Measurements from ENCODE around the gene UBE3B.
A peak's percentile ranks its signal among the peaks of the same experiment; 100 is the strongest.
"Not testable (repeated sequence)": the region's sequence is repeated elsewhere in the genome, so short reads cannot be mapped to it uniquely, and the experiment has no call there.

Gene UBE3B

GRCh38 chr12:109433618-109434017 lies 43.8 kb upstream of the UBE3B start:
- TF ChIP-seq CTCF (IDR thresholded peaks at IDR 0.05; ENCODE audit: borderline replicate concordance, insufficient read depth, low read depth, low read length): peak; percentile 51; the same call in 1 of the 2 replicates
- H3K4me3 ChIP-seq (ENCODE audit: low read depth, low read length): no peak overlapping the region

- no peak for TF ChIP-seq CTCF (IDR thresholded peaks at IDR 0.05; ENCODE audit: borderline replicate concordance, insufficient read depth, low read depth, low read length)
These were observed 42.9 kb upstream of the UBE3B start for GRCh38 chr12:109434582-109434981.

GRCh38 chr12:109435428-109436187 lies 41.8 kb upstream of the UBE3B start:
- H3K4me3 ChIP-seq (ENCODE audit: low read depth, low read length): no peak overlapping the region
- TF ChIP-seq CTCF (IDR thresholded peaks at IDR 0.05; ENCODE audit: borderline replicate concordance, insufficient read depth, low read depth, low read length): no peak

More at GRCh38 chr12:109434582-109434981, 42.9 kb upstream of the UBE3B start:
- no peak overlapping the region for H3K4me3 ChIP-seq (ENCODE audit: low read depth, low read length)

GRCh38 chr12:109436188-109436560 lies 41.3 kb upstream of the UBE3B start:
- no peak overlapping the region for H3K4me3 ChIP-seq (ENCODE audit: low read depth, low read length)
- TF ChIP-seq CTCF (IDR thresholded peaks at IDR 0.05; ENCODE audit: borderline replicate concordance, insufficient read depth, low read depth, low read length): no peak

GRCh38 chr12:109439181-109439580 lies 38.3 kb upstream of the UBE3B start:
- TF ChIP-seq CTCF (IDR thresholded peaks at IDR 0.05; ENCODE audit: borderline replicate concordance, insufficient read depth, low read depth, low read length): no peak
- H3K4me3 ChIP-seq (ENCODE audit: low read depth, low read length): no peak overlapping the region

GRCh38 chr12:109439951-109440350 lies 37.5 kb upstream of the UBE3B start:
- not testable (repeated sequence) for H3K4me3 ChIP-seq (ENCODE audit: low read depth, low read length)

- H3K4me3 ChIP-seq (ENCODE audit: low read depth, low read length): no peak overlapping the region
- TF ChIP-seq CTCF (IDR thresholded peaks at IDR 0.05; ENCODE audit: borderline replicate concordance, insufficient read depth, low read depth, low read length): no peak
These were observed 36.5 kb upstream of the UBE3B start for GRCh38 chr12:109440851-109441490.

Data from GM12875 (cell line).